ENCODE results near the gene CNOT11. TPM values are rescaled to one million over a fixed set of nuclear protein-coding genes. Genes with fewer than 3 reads are reported as not detected.

CNOT11 gene
- total and polyA plus RNA-seq, 2 of the 4 experiments (the other 2 are of a cell fraction): 36.4 to 55.8 TPM

DNA sequence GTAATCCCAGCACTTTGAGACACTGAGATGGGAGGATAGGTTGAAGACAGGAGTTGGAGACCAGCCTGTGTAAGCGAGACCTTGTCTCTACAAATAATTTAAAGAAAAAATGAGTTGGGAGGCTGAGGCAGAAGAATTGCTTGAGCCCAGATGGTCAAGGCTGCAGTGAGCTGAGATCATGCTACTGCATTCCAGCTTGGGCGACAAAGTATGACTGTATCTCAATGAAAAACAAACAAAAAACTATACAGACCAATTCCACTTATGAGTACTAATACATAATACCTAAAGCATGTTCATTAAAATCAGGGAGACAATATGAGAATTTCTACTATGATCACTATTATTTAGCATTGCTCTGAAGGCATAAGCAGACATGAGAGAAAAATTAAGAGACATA lies 43.2 kb downstream of the CNOT11 start:
- 0 out of 2 replicates have a peak overlapping the region, but pooled peaks have one; percentile 49 for H3K4ac ChIP-seq (ENCODE audit: low read depth, low read length)
- TF ChIP-seq POLR2A (IDR thresholded peaks at IDR 0.05; ENCODE audit: low read depth, low read length) (no peak), BHLHE40 (IDR thresholded peaks at IDR 0.05; ENCODE audit: low read depth, low read length) (peak; percentile 39; the same call in 1 of the 2 replicates), MXI1 (IDR thresholded peaks at IDR 0.05; ENCODE audit: borderline replicate concordance, low read depth, low read length) (no peak)
- in situ Hi-C loops (cut with MboI; ENCODE audit: low sequenced_read_pairs) (no loop called here), intact Hi-C loops (cut with micrococcal nuclease) (no loop called here), dilution Hi-C loops (cut with HindIII; ENCODE audit: low sequenced_read_pairs, unreplicated experiment) (no loop called here)
- peak overlapping the region; percentile 88 for H2BK5ac ChIP-seq (ENCODE audit: low read depth, low read length, poor library complexity, severe bottlenecking)
- H3K36me3 ChIP-seq (ENCODE audit: control insufficient read depth, insufficient read depth, low read length): peaks cover 4% of the 10 kb centered on the region; the same call in 1 of the 2 replicates
- H3K23ac ChIP-seq (ENCODE audit: low read depth, low read length): no peak overlapping the region
- POLR2A ChIA-PET (ENCODE audit: unreplicated experiment): no interaction called here
- ATAC-seq (ENCODE audit: low read depth) (peak; percentile 94), DNase-seq (peak; percentile 86)
- H3K56ac ChIP-seq (ENCODE audit: extremely low read depth, insufficient read depth, low read length): no peak overlapping the region
- 0 out of 2 replicates have a peak overlapping the region, but pooled peaks have one; percentile 45 for H2BK120ac ChIP-seq (ENCODE audit: low read depth, low read length)
- no peak overlapping the region for H3K27ac ChIP-seq (ENCODE audit: insufficient read depth, low read length)
- WGBS, 2 experiments (ENCODE audit: extremely low coverage in 2 of 2, insufficient read length in 1 of 2): no CpG with 5 or more reads among the region's 2 CpGs
- H3K27me3 ChIP-seq (ENCODE audit: control insufficient read depth, insufficient read depth, low read length): no peaks in the 10 kb centered on the region
- H3K4me1 ChIP-seq (ENCODE audit: control insufficient read depth, insufficient read depth, low read length): peaks cover 6% of the 10 kb centered on the region
- no peak overlapping the region for H2BK20ac ChIP-seq (ENCODE audit: low read depth, low read length)
- peaks cover 24 to 66% of the 10 kb centered on the region in 2 experiments for H3K79me1 ChIP-seq (ENCODE audit: low read depth in 1 of 2, low read length in 2 of 2)
- no peak overlapping the region for H2AFZ ChIP-seq (replicated peaks; ENCODE audit: low read length, poor library complexity)
- no peak overlapping the region for H3K9ac ChIP-seq (ENCODE audit: low read depth, low read length)
- peak overlapping the region; percentile 76; the same call in 1 of the 2 replicates for H3K18ac ChIP-seq (ENCODE audit: low read depth, low read length)
- H3K4me2 ChIP-seq (ENCODE audit: low read depth, low read length): peak overlapping the region; percentile 67
- CTCF ChIA-PET: interaction anchor here (0.6 kb wide), 1 partner anchor 51 kb away, joined by 3 read pairs; no protein-coding TSS in a partner anchor
- no peak overlapping the region for H4K91ac ChIP-seq (ENCODE audit: insufficient read depth, low read depth, low read length)
- 0 out of 2 replicates have a peak overlapping the region, but pooled peaks have one; percentile 56 for H3K14ac ChIP-seq (replicated peaks; ENCODE audit: low read depth, low read length)
- H4K8ac ChIP-seq (ENCODE audit: low read depth in 2 of 2, low read length in 2 of 2): peak overlapping the region in 1 of 2 experiments; percentile 61; a peak in 1 of 4 replicates
- no peaks in the 10 kb centered on the region for H3K9me3 ChIP-seq (ENCODE audit: control insufficient read depth, insufficient read depth, low read length)
- peaks cover 8% of the 10 kb centered on the region for H3K9me1 ChIP-seq (ENCODE audit: insufficient read depth, low read length)
- no peak overlapping the region for H2BK15ac ChIP-seq (ENCODE audit: low read depth, low read length)
- no peak overlapping the region for H2AK9ac ChIP-seq (replicated peaks; ENCODE audit: low read depth, low read length, poor library complexity)
- H3K4me3 ChIP-seq (ENCODE audit: insufficient read depth, low read depth, low read length): no peak overlapping the region
- peaks cover 48% of the 10 kb centered on the region for H4K20me1 ChIP-seq (ENCODE audit: insufficient read depth, low read length)
- no peak overlapping the region for H4K5ac ChIP-seq (ENCODE audit: low read depth, low read length)
- no TSS peak for BruUV-seq (replicated peaks)
- no peak overlapping the region for H2AK5ac ChIP-seq (ENCODE audit: low read depth, low read length)
